HuH-7.5 (cell line): ENCODE measurements around the gene CYP19A1.

Source experiments
- DNase-seq: peaks from one replicate; pipeline ENCODE4 v3.0.0; 2011; ENCODE audit warnings: low spot score

Gene CYP19A1

DNA sequence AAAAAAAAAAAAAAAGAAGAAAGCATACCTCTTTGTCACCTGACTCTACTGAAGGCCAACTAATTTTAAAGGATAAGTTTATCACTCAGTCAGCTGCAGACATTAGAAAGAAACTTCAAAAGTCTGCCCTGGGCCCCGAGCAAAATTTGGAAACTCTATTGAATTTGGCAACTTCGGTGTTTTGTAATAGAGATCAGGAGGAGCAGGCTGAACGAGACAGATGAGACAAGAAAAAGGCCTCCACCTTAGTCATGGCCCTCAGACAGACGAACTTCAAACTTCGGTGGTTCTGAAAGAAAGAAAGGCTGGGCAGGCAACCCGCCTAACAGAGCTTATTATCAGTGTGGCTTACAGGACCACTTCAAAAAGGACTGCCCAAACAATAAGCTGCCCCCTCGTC is 21.6 kb upstream of the CYP19A1 start:
- no peak for DNase-seq

DNA sequence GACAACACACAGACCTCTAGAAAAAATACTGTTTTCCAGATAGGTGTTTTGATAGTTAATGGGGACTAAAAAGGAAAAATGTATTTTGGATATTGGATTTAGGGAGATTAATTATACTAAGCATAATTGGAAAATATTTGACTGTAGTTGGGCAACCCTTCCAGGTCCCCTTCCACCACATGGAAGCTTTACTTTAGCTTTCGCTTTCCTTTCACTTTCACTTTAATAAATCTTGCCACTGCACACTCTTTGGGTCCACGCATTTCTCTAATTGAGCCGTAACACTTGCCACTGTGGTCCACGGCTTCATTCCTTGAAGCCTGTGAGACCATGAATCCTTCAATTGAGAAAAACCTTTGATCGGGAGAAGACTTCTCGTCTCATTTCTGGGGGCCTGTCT is 18.6 kb upstream of the CYP19A1 start:
- no peak for DNase-seq

DNA sequence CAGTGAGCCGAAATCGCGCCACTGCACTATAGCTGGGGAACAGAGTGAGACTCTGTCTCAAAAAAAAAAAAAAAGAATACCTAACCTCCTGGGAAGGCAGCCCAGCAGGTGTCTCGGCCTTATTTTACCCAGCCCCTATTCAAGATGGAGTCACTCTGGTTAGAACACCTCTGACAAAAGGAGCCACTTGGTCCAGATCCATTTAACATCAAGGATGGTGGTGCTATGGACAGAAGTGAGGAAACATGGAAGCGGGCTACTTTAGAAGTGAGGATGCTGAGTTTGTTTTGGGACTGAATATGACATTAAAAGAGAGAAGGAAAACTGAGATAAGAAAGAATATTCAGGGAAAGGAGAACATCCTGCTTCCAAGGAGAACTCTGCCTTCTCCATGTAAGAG is 17.8 kb upstream of the CYP19A1 start:
- no peak for DNase-seq

- no peak for DNase-seq
These were observed 16.7 kb upstream of the CYP19A1 start for GRCh38 chr15:51355096-51355495.

DNA sequence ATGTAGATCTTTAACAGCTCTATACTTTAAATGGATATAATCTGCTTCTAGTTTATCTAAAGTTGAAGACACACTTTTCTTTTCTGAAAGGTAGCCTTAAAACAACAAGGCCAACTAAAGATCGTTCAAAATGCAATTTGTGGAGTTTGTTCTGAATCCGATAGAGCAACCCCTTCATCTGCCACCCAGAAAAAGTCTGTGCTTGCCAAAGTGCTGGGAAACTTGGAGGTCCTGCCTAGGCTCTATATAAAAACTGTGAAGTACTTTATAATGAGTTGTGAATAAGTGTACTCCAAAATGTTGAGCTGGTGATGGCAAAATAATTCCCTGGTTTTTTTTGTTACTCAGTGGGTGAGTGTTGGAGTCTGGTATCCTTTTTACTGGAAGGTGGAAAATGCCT is 15.6 kb upstream of the CYP19A1 start:
- no peak for DNase-seq

DNA sequence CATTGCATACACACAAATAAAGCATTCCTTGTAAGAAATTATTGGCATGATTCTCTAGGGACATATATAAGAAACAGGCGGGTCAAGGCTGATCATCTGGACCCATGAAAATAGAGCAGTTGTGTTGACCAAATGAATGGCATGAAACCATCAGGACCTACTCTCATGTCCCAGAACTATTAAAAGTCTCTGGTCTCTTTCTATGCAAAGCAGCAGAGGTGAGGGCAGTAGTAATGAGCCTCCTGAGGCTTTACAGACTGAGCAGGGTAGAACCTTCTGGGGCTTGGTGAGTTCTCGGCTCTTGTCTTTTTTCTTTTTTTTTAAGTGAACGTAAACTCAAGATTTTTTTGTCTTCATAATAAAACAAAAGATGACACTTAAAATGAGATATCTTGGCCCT is 12.3 kb upstream of the CYP19A1 start:
- DNase-seq, result no peak

- no peak for DNase-seq
These were observed 10.9 kb upstream of the CYP19A1 start for GRCh38 chr15:51349156-51349844.

DNA sequence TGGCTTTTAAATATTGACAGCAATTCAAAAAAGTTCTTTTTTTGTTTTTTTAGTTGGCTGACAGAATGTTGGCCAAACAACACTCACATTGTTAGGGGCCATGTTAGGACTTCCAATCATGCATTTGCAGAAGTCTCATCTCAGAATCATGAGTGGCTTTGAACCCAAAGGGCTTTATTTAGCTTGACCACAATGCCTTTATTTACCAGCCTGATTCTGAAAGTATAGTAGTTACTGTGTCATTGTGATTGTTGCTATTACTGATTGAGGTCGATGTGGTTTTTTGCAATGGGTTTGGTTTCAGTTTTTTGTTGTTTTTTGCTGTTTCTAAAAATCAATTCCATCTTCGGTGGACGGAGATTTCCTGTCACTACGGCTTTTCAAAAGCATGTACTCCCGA is 10.3 kb upstream of the CYP19A1 start:
- DNase-seq, result no peak

DNA sequence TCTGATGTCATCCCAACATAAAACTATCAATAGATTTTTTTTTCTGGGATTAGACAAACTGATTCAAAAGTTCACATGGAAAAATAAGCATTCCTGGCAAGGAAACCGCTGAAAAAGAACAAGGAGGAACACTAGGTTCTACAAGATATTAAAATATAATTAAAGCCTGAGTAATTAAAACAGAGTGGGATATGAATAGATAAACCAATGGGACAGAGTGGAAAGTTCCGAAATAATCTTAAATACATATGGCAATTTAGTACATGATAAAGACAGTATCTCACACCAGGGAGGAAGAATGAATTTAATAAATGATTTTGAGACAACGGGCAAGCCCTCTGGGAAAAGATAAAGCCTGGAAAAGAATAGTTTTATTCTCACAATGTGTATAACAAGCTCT is 7.7 kb upstream of the CYP19A1 start:
- DNase-seq, result no peak

GRCh38 chr15:51343466-51343865 is 5.1 kb upstream of the CYP19A1 start:
- no peak for DNase-seq

DNA sequence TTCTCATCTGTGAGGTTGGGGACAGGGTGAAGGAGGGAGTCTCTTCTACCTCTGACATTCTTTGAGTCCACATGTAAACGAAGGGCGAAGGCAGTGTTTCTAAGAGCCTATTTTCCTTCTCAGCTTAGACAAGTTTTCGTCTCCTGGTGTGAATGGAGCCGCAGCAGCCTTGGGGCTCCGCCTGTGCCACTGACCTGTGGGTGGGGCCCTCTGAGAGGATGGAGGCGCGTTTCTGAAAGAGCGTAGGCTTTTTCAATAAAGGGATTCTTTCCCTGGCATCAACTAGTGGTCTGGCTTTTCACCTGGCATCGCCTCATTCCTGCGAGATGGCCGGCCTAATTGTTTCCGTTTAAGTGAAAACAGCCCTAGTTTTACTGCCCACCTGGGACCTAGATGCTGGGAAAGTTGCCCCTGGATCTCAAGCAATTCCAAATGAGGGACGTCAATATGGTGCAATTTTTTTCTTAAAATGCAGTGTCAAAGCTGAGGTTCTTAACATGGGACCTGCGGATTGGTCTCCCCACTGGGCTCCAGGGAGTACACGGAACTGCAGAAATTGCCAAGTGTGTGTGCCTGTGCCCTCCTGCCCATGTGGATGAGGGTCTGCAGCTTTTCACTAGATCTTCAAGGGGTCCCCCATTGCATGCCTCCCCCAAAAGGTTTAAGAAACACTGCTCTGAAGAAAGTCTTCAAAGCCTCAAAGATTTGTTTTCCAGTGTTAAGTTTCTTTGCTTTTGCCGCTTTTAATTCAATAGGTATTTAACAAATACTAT is 4.0 kb upstream of the CYP19A1 start:
- no peak for DNase-seq

GRCh38 chr15:51341366-51342226 is 3.2 kb upstream of the CYP19A1 start, which contains the start of gene GLDN:
Gene GLDN, plus strand, starts transcription at chr15:51341655. Its CDS starts 30 bp downstream, at chr15:51341685.
- peak; percentile 23 for DNase-seq

- DNase-seq, result no peak
These were observed 2.6 kb downstream of the CYP19A1 start for GRCh38 chr15:51335538-51336410.

DNA sequence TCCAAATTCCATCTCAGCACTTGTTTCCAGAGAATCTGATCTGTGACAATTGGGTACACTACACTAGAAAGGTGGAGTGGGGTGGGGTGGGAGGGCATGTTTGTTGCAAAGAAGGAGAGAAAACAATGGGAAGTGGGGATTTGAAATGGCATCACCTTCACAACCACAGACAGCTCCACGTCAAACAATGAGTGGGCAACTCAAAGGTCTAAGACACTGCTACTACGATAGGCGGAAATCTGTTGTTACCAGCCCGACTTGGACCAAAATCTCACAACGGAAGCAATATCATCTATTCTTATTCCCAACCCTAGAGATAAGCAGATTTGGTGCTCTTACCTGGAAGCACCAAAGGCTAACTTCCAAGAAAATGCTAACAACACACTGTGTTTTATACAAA is 3.3 kb downstream of the CYP19A1 start:
- DNase-seq, result no peak

DNA sequence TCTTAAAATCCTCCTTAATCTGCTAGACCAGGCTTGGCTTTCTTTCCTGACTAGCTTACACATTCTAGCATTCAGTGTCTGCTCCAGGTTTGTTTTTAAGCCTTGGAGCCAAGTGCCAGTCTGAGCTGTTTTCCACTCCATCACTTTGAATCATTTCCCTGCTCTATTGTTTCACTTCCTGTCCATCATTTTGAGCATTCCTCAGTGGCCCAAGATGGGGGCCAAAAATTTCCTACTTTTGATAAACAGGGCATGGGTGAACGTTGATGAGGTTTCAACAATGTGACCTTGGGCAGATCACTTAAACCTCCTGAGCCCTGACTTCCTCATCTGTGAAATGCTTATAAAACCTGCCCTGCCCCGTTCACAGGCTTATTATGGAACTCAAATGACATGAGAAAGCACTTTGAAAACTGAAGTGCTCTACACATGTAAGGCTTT is 4.4 kb downstream of the CYP19A1 start:
- DNase-seq, result no peak

- no peak for DNase-seq
These were observed 4.8 kb downstream of the CYP19A1 start for GRCh38 chr15:51333571-51333970.

DNA sequence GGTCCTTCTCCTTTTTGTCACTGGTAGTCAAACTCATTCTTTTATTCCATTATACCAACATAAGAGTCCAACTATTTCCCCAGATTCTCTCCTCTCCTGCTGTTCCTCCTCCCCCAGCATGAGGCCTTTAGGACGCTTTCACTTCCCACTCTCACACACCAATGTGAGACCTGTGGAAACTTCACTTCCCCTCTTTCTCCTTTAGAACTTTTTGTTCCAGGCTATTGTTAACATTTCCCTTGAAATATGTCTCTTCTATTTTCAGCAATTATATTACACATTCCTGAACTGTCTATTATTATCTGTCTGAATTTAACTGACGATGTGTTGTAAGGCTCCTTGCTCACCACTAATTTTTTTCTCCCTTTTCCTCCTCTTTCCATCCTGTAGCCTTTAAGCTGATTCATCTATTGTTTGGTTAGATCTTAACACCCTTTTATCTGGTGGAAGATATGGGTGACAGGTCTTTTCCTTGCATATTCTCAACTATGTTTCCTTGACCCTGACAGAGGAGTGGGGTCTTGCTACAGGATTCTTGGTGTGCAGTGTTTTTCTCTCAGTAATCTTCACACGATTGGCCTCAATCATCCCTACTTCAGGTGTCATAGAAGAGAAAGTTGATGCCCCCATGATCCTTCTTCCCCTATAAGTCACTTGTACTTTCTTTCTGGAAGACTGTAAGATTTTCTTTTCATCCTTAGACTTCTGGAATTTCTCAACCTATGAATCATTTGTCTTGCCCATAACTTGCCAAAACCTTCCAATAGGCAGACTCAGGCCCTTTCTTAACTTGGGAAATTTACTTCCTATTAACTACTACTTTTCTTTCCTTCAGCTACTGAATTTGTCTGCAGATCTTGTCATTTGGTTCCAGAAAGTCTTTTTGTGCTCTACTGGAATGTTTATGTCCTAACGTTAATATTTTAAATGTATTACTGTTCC is 5.9 kb downstream of the CYP19A1 start:
- DNase-seq, result no peak

DNA sequence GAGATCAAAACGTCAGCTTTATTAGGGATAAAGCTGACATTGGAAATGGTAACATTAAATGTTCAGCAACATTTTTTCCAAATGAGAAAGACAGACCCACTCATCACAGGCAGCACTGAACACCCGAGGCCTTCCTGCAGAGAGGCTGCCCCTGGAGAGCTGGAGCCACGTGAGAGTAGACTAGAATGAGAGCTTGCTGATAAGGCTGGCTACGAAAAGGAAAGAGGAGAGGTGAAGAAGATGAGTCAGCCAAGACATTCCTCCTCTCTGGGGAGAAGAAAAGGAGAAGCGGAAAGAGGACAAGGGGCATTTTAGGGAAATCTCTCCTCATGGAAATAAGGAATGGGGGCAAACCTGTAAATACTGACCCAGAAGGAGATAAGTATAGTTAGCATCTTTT is 7.3 kb downstream of the CYP19A1 start:
- DNase-seq, result no peak

- DNase-seq, result no peak
These were observed 9.5 kb downstream of the CYP19A1 start for GRCh38 chr15:51328926-51329325.

GRCh38 chr15:51327081-51327480 is 11.3 kb downstream of the CYP19A1 start:
- DNase-seq, result no peak

DNA sequence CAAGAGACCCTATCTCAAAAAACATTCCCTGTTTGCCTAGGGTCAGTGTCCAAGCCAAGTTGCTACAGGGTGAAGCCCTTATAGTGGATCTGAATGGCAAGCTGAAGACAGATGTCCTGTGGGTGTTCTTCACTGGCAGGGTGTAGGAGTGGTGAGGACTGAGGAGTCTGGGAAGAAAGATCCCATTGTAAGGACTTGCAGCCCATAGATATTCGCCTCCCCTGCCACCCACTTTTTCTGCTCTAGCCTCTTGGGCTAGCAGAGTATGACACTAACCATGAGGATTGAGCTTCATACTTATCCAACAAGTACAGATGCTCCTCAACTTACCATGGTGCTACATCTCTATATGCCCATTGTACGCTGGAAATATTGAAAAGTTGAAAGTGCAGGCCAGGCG is 13.2 kb downstream of the CYP19A1 start:
- no peak for DNase-seq
